Transverse colon (tissue), 4 donors: ENCODE measurements around the gene SUGCT.

Experiments
- CTCF ChIP-seq, 5 experiments: fragments of 200-600 bp in 3 of 5; fragments of 450-650 bp in 2 of 5; sonication (generic) in 3 of 5; IDR thresholded peaks; 1 replicate in 2 of 5; 2 replicates in 3 of 5; pipeline ENCODE4 v1.5.1; 2016 to 2017; ENCODE audit warnings: antibody characterized with exemption in 5 of 5, inconsistent platforms in 3 of 5, mild to moderate bottlenecking in 2 of 5, moderate library complexity in 1 of 5
- POLR2AphosphoS5 ChIP-seq, 3 donors: sonication (generic); formaldehyde crosslinking; IDR thresholded peaks; one replicate each; pipeline ENCODE4 v1.6.1; 2016; ENCODE audit warnings: antibody characterized with exemption in 3 of 3

DNA sequence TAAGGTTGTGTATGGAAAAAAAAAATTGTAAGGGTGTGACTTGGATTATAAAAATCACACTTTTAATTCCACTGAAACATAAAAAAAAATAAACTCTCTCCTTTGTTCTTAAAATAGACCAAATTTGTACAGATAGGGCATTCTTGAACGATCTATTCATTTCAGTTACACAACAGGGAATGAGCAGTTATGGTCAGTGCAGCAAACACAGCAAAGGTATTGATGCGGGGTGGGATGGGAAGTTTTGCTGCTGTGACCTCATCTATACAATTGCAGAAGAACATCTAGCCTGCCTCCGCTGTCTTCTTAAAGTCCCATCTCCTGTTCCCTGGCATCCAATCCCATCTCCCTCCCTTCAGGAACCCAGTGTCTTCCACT lies 580.2 kb downstream of the SUGCT start:
- TF ChIP-seq CTCF (IDR thresholded peaks at IDR 0.05) (no peak), POLR2AphosphoS5 (IDR thresholded peaks at IDR 0.05) (no peak)
